GM12875 (cell line): ENCODE measurements around the gene PGLYRP2.

Source experiments
- H3K4me3 ChIP-seq: one replicate; pipeline ENCODE4 v1.5.1; 2011; ENCODE audit warnings: low read depth, low read length, control low read depth
- CTCF ChIP-seq: IDR thresholded peaks from 2 replicates; pipeline ENCODE4 v1.5.1; 2011; ENCODE audit warnings: low read depth, mild to moderate bottlenecking, control low read depth, inconsistent platforms, low read length, moderate library complexity, borderline replicate concordance; ENCODE audit not compliant: insufficient read depth

PGLYRP2 gene

GRCh38 chr19:15425321-15425950, 53.9 kb downstream of the PGLYRP2 start:
- no peak overlapping the region for H3K4me3 ChIP-seq
- no peak for TF ChIP-seq CTCF

- no peak for TF ChIP-seq CTCF
- no peak overlapping the region for H3K4me3 ChIP-seq
Measured at GRCh38 chr19:15424692-15425272, 54.5 kb downstream of the PGLYRP2 start.

GRCh38 chr19:15424121-15424520, 55.2 kb downstream of the PGLYRP2 start:
- TF ChIP-seq CTCF: no peak
- no peak overlapping the region for H3K4me3 ChIP-seq

- no peak overlapping the region for H3K4me3 ChIP-seq
- TF ChIP-seq CTCF: no peak
Measured at GRCh38 chr19:15423130-15423529, 56.2 kb downstream of the PGLYRP2 start.

- H3K4me3 ChIP-seq: no peak overlapping the region
- TF ChIP-seq CTCF: no peak
Measured at GRCh38 chr19:15422296-15423075, 56.8 kb downstream of the PGLYRP2 start.

- TF ChIP-seq CTCF: no peak
- H3K4me3 ChIP-seq: no peak overlapping the region
Measured at GRCh38 chr19:15421721-15422260, 57.5 kb downstream of the PGLYRP2 start.
